ENCODE data around the gene UTF1. TPM values are rescaled to one million over a fixed set of nuclear protein-coding genes. Genes with fewer than 3 reads are reported as not detected.
A peak's percentile ranks its signal among the peaks of the same experiment; 100 is the strongest.

Gene UTF1
- polyA plus RNA-seq, 10 donors = 0.11 to 0.18 TPM; not detected in 8

- no peak for DNase-seq
These were observed 15.6 kb downstream of the UTF1 start for GRCh38 chr10:133245439-133246235.

GRCh38 chr10:133246236-133246626 is 16.2 kb downstream of the UTF1 start:
- no peak for DNase-seq

GRCh38 chr10:133247681-133248333 is 17.8 kb downstream of the UTF1 start:
- DNase-seq = no peak

GRCh38 chr10:133248334-133248715 is 18.3 kb downstream of the UTF1 start:
- DNase-seq = no peak

- no peak for DNase-seq
These were observed 19.2 kb downstream of the UTF1 start for GRCh38 chr10:133249094-133249780.

- DNase-seq = no peak
These were observed 20.1 kb downstream of the UTF1 start for GRCh38 chr10:133249975-133250754.

- no peak for DNase-seq
These were observed 21.6 kb downstream of the UTF1 start for GRCh38 chr10:133251388-133252222.

- no peak for DNase-seq
These were observed 22.2 kb downstream of the UTF1 start for GRCh38 chr10:133252223-133252552.

- DNase-seq = no peak
These were observed 23.4 kb downstream of the UTF1 start for GRCh38 chr10:133253361-133253955.

- no peak for DNase-seq
These were observed 24.6 kb downstream of the UTF1 start for GRCh38 chr10:133254421-133255120.

GRCh38 chr10:133255323-133255722 is 25.3 kb downstream of the UTF1 start:
- DNase-seq = no peak

- DNase-seq = peak in 1 of 3 donors; percentile 38
These were observed 27.6 kb downstream of the UTF1 start for GRCh38 chr10:133257489-133258065.

- DNase-seq = no peak
These were observed 28.2 kb downstream of the UTF1 start for GRCh38 chr10:133258066-133258817.

GRCh38 chr10:133258818-133259601 is 29.0 kb downstream of the UTF1 start:
- DNase-seq = peak; percentile 52 to 92 (median 71)

GRCh38 chr10:133259602-133259989 is 29.6 kb downstream of the UTF1 start:
- no peak for DNase-seq

GRCh38 chr10:133260895-133261725 is 31.1 kb downstream of the UTF1 start:
- peak; percentile 10 to 75 (median 38) for DNase-seq

GRCh38 chr10:133261726-133262325 is 31.8 kb downstream of the UTF1 start:
- DNase-seq = peak; percentile 52 to 77 (median 62)

All from muscle of back (tissue), 11 donors.